A549 treated with AZD9567 at 1 μM for 4 hours (cell line): ENCODE measurements around the gene ZNF500. TPM values are rescaled to one million over a fixed set of nuclear protein-coding genes. Genes with fewer than 3 reads are reported as not detected.

Experiments
- total RNA-seq: library from RNA; stranded (reverse); fragments of 200-300 nt; extraction: Qiagen RNA extraction; gene quantifications from 5 replicates; pipeline ENCODE4 v1.2.3, GENCODE V29; 2022; ENCODE audit not compliant: insufficient read depth

ZNF500 gene
- total RNA-seq = 8.0 to 14.9 TPM (median 8.8 TPM) in 5 replicates

GRCh38 chr16:4766875-4767628 is at the start of gene ZNF500:
Gene ZNF500, minus strand, starts transcription at chr16:4767162. Its CDS starts 1,184 bp downstream, at chr16:4765978.

GRCh38 chr16:4801962-4802658 is 35.1 kb upstream of the ZNF500 start, which contains the start of gene ROGDI:
Gene ROGDI, minus strand, starts transcription at chr16:4802633. Its CDS starts 62 bp downstream, at chr16:4802571.

GRCh38 chr16:4795181-4795827 is 28.3 kb upstream of the ZNF500 start, which contains the start of gene SMIM22:
Gene SMIM22, plus strand, starts transcription at chr16:4795369. Its CDS starts 366 bp downstream, at chr16:4795735.

GRCh38 chr16:4787627-4788482 is 20.9 kb upstream of the ZNF500 start, which contains the start of gene SEPTIN12:
Gene SEPTIN12, minus strand, starts transcription at chr16:4788345. Its CDS starts 700 bp downstream, at chr16:4787645.

GRCh38 chr16:4734063-4734729 is 32.8 kb downstream of the ZNF500 start, which contains the start of the genes ANKS3 and DNAAF8:
Gene ANKS3, minus strand, starts transcription at chr16:4734271. Its CDS starts 4,122 bp downstream, at chr16:4730149.
Gene DNAAF8, plus strand, starts transcription at chr16:4734537. Its CDS starts 1,978 bp downstream, at chr16:4736515.

Other genes starting within 250 kb of the ZNF500 start
- 12.3 to 15.7 TPM (median 13.9 TPM) in 5 replicates for gene CDIP1, start 228.4 kb downstream of the ZNF500 start, total RNA-seq
- 0.02 to 0.06 TPM (median 0.05 TPM) in 3 of 5 replicates, not detected in the others for gene C16orf96, start 210.8 kb downstream of the ZNF500 start, total RNA-seq
- gene UBALD1, start 152.3 kb downstream of the ZNF500 start, total RNA-seq = 35.1 to 62.2 TPM (median 56.6 TPM) in 5 replicates
- gene MGRN1, start 142.3 kb downstream of the ZNF500 start, total RNA-seq = 40.8 to 50.4 TPM (median 44.0 TPM) in 5 replicates
- 15.7 to 28.4 TPM (median 26.0 TPM) in 5 replicates for gene NUDT16L1, start 73.6 kb downstream of the ZNF500 start, total RNA-seq
- gene ANKS3, start 32.9 kb downstream of the ZNF500 start, total RNA-seq = 17.4 to 28.8 TPM (median 27.4 TPM) in 5 replicates
- 1.3 to 1.7 TPM (median 1.5 TPM) in 4 of 5 replicates, not detected in the other for gene DNAAF8, start 32.6 kb downstream of the ZNF500 start, total RNA-seq
- gene SEPTIN12, start 21.2 kb upstream of the ZNF500 start, total RNA-seq = 0.18 to 0.26 TPM in 2 of 5 replicates, not detected in the others
- not detected in 5 replicates for gene SMIM22, start 28.2 kb upstream of the ZNF500 start, total RNA-seq
- 14.7 to 26.6 TPM (median 16.5 TPM) in 5 replicates for gene ROGDI, start 35.5 kb upstream of the ZNF500 start, total RNA-seq
- gene GLYR1, start 80.1 kb upstream of the ZNF500 start, total RNA-seq = 43.4 to 47.9 TPM (median 46.8 TPM) in 5 replicates
- gene UBN1, start 80.3 kb upstream of the ZNF500 start, total RNA-seq = 27.4 to 28.9 TPM (median 28.1 TPM) in 5 replicates
- gene PPL, start 170.0 kb upstream of the ZNF500 start, total RNA-seq = 2.8 to 3.8 TPM (median 3.6 TPM) in 5 replicates
- gene SEC14L5, start 191.2 kb upstream of the ZNF500 start, total RNA-seq = 0.02 to 0.08 TPM (median 0.03 TPM) in 4 of 5 replicates, not detected in the other